ENCODE measurements around the gene TSNAX.
A peak's percentile ranks its signal among the peaks of the same experiment; 100 is the strongest.

TSNAX gene

GRCh38 chr1:231518485-231519034 lies 9.9 kb upstream of the TSNAX start:
- DNase-seq (ENCODE audit: low spot score), result no peak

GRCh38 chr1:231519166-231519565 lies 9.3 kb upstream of the TSNAX start:
- DNase-seq (ENCODE audit: low spot score), result no peak

- DNase-seq (ENCODE audit: low spot score), result no peak
These were observed 6.4 kb upstream of the TSNAX start for GRCh38 chr1:231522038-231522437.

- DNase-seq (ENCODE audit: low spot score), result no peak
These were observed 5.4 kb upstream of the TSNAX start for GRCh38 chr1:231522931-231523642.

- DNase-seq (ENCODE audit: low spot score), result no peak
These were observed 4.7 kb upstream of the TSNAX start for GRCh38 chr1:231523816-231524215.

- DNase-seq (ENCODE audit: low spot score), result no peak
These were observed 1.9 kb upstream of the TSNAX start for GRCh38 chr1:231526536-231526935.

- no peak for DNase-seq (ENCODE audit: low spot score)
These were observed 790 bp upstream of the TSNAX start for GRCh38 chr1:231527586-231528171.

GRCh38 chr1:231533240-231533639 lies 4.8 kb downstream of the TSNAX start:
- no peak for DNase-seq (ENCODE audit: low spot score)

- DNase-seq (ENCODE audit: low spot score), result no peak
These were observed 6.3 kb downstream of the TSNAX start for GRCh38 chr1:231534703-231535159.

- no peak for DNase-seq (ENCODE audit: low spot score)
These were observed 7.6 kb downstream of the TSNAX start for GRCh38 chr1:231536099-231536498.

GRCh38 chr1:231540847-231541246 lies 12.4 kb downstream of the TSNAX start:
- no peak for DNase-seq (ENCODE audit: low spot score)

- no peak for DNase-seq (ENCODE audit: low spot score)
These were observed 13.4 kb downstream of the TSNAX start for GRCh38 chr1:231541842-231542241.

- no peak for DNase-seq (ENCODE audit: low spot score)
These were observed 16.6 kb downstream of the TSNAX start for GRCh38 chr1:231544943-231545592.

- DNase-seq (ENCODE audit: low spot score), result no peak
These were observed 18.2 kb downstream of the TSNAX start for GRCh38 chr1:231546693-231547092.

- no peak for DNase-seq (ENCODE audit: low spot score)
These were observed 21.4 kb downstream of the TSNAX start for GRCh38 chr1:231549733-231550447.

- peak; percentile 14 for DNase-seq (ENCODE audit: low spot score)
These were observed 21.9 kb downstream of the TSNAX start for GRCh38 chr1:231550448-231550781.

GRCh38 chr1:231553320-231553719 lies 24.9 kb downstream of the TSNAX start:
- no peak for DNase-seq (ENCODE audit: low spot score)

GRCh38 chr1:231554969-231555368 lies 26.5 kb downstream of the TSNAX start:
- no peak for DNase-seq (ENCODE audit: low spot score)

GRCh38 chr1:231557411-231557810 lies 28.9 kb downstream of the TSNAX start:
- DNase-seq (ENCODE audit: low spot score), result no peak

- DNase-seq (ENCODE audit: low spot score), result no peak
These were observed 29.6 kb downstream of the TSNAX start for GRCh38 chr1:231557898-231558707.

GRCh38 chr1:231558708-231559185 lies 30.3 kb downstream of the TSNAX start:
- no peak for DNase-seq (ENCODE audit: low spot score)

Measured in CD4-positive, alpha-beta T cell treated with Interleukin-15 for 4 hours (primary cell).